ENCODE measurements around the gene SLC26A2.

GRCh38 chr5:149946118-149946517 lies 14.4 kb upstream of the SLC26A2 start:
- TF ChIP-seq CTCF (conservative IDR thresholded peaks at IDR 0.05; ENCODE audit: low read length): no peak
- no peak for TF ChIP-seq EZH2phosphoT487 (IDR thresholded peaks at IDR 0.05; ENCODE audit: borderline replicate concordance, low read depth, low read length)
